ENCODE measurements around the gene DTNB.
A peak's percentile ranks its signal among the peaks of the same experiment; 100 is the strongest.

Gene DTNB

DNA sequence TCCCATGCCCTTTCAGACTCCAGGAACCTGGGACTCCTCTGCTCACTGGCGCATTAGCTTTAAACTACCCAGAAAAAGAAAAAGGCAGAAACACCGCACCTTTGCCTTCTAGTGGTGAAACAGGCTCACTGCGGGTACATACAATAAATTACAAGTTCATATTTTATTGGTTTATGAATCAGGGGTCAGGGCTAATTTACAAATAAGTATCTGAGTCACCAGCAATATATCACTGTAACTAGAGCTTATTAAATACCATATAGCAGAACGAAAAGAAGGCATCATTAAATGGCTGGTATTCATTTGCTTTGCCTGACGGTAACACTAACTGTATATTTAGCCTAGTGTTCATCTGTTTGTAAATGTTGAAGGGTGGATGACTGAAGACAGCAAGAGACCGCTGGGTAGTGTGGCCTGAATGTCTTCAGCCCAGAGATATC lies 26.9 kb upstream of the DTNB start:
- Histone ChIP-seq H3K4me3 (ENCODE audit: low read length) (no peak overlapping the region), H3K9ac (ENCODE audit: low read length) (no peak overlapping the region), H3K27me3 (replicated peaks; ENCODE audit: control insufficient read depth, insufficient read depth, low read length) (peaks cover 31% of the 10 kb centered on the region), H3K4me1 (ENCODE audit: control insufficient read depth, insufficient read depth, low read length) (no peaks in the 10 kb centered on the region), H3K9me3 (ENCODE audit: control insufficient read depth, low read length) (no peaks in the 10 kb centered on the region), H3K36me3 (ENCODE audit: control insufficient read depth, insufficient read depth, low read length, severe bottlenecking) (no peaks in the 10 kb centered on the region)
- peak; percentile 76 for DNase-seq (ENCODE audit: low read depth)

GRCh38 chr2:25699216-25699615 lies 25.8 kb upstream of the DTNB start:
- H3K9me3 ChIP-seq (ENCODE audit: control insufficient read depth, low read length), result no peaks in the 10 kb centered on the region
- H3K4me1 ChIP-seq (ENCODE audit: control insufficient read depth, insufficient read depth, low read length), result no peaks in the 10 kb centered on the region
- no peak overlapping the region for H3K9ac ChIP-seq (ENCODE audit: low read length)
- no peak overlapping the region for H3K4me3 ChIP-seq (ENCODE audit: low read length)
- no peaks in the 10 kb centered on the region for H3K36me3 ChIP-seq (ENCODE audit: control insufficient read depth, insufficient read depth, low read length, severe bottlenecking)
- H3K27me3 ChIP-seq (replicated peaks; ENCODE audit: control insufficient read depth, insufficient read depth, low read length), result peaks cover 31% of the 10 kb centered on the region
- DNase-seq (ENCODE audit: low read depth), result no peak

DNA sequence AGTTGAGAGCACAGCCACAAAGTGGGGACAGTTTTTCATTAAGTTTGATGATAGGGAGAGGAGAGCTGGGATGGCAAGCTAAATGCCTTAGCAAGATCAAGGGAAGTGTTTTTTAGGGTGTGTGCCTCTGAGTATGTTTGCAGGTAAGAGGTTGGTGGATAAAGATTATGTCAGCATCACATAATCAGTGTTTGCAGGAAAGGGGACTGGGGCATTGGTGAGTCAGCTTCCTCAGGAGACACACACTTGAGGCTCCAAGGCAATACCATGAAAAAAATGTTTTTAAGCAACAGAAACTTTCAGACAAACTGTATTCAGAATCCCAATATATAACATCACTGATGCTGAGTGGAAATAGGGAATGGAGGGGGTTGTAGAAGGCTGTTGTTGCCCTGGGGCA lies 25.4 kb upstream of the DTNB start:
- Histone ChIP-seq H3K36me3 (ENCODE audit: control insufficient read depth, insufficient read depth, low read length, severe bottlenecking) (no peaks in the 10 kb centered on the region), H3K27me3 (replicated peaks; ENCODE audit: control insufficient read depth, insufficient read depth, low read length) (peaks cover 31% of the 10 kb centered on the region), H3K9me3 (ENCODE audit: control insufficient read depth, low read length) (no peaks in the 10 kb centered on the region), H3K9ac (ENCODE audit: low read length) (no peak overlapping the region), H3K4me1 (ENCODE audit: control insufficient read depth, insufficient read depth, low read length) (no peaks in the 10 kb centered on the region), H3K4me3 (ENCODE audit: low read length) (no peak overlapping the region)
- DNase-seq (ENCODE audit: low read depth), result peak; percentile 19

DNA sequence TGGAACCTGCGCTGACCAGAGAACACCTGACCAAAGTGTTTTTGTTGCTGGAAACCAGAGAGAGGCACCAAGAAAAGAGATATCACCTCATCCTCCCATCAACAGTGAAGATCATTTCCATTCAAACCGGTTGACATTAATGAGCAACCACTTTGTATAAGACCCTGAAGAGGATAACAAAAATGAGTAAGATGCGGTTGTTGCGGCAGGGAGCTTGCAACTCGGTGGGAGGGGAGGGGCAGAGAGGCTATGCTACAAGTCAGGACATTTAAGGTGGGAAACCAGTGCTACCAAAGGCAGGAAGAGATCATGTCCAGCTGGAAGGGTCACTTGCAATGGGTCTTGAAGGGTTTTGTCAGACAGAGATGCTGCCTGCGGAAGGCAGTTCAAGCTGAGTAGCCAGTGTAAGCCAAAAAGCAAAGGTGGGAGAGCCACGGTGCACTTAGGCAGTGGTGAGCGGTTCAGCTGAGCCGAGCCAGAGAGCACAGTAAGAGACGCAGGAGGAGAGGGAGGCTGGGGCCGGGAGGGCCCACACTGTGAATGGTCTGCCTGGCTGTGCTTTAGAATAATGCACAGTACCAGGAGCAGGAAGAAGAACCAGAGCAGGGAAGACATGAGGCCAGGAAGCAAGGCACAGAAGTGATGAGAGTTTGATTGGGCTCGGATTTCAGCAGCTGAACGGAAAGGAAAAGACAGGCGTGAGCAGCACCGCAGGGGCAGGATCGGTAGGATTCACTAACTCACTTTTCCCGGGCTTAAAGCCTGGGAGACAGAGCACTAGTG lies 24.4 kb upstream of the DTNB start:
- peak; percentile 16 for DNase-seq (ENCODE audit: low read depth)
- Histone ChIP-seq H3K36me3 (ENCODE audit: control insufficient read depth, insufficient read depth, low read length, severe bottlenecking) (no peaks in the 10 kb centered on the region), H3K9me3 (ENCODE audit: control insufficient read depth, low read length) (no peaks in the 10 kb centered on the region), H3K4me1 (ENCODE audit: control insufficient read depth, insufficient read depth, low read length) (no peaks in the 10 kb centered on the region), H3K9ac (ENCODE audit: low read length) (no peak overlapping the region), H3K4me3 (ENCODE audit: low read length) (no peak overlapping the region), H3K27me3 (replicated peaks; ENCODE audit: control insufficient read depth, insufficient read depth, low read length) (peaks cover 31% of the 10 kb centered on the region)

DNA sequence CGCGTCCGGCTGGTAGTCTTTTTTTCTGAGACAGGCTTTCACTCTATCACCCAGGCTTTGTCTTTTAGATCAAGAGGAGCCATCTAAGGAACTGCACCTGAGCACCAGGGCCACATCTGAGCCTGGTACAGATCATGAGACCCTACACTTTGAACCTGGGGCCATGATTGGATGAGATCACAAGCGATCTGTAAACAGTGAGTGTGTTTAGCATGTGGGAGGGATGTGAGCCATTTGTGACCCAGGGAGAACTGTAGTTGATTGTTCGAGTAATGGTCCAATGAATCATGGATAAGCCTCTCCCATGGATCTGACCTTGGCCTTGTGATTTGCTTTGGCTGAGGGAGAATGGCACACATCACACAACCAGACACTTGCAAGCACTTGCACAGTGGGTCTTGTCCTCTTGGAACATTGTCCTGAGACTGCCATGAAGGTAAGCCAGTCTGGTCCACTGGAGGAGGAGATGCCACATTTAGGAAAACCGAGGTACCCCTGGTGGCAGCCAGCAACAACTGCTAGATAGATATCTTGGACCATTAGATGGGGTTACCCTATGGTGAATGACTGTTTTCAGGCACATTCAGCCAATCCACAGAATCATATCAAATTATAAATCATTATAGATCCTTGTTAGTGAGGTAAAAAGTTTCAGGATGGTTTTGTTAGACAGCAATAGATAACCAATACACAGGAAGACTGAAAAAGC lies 19.5 kb upstream of the DTNB start:
- Histone ChIP-seq H3K4me1 (ENCODE audit: control insufficient read depth, insufficient read depth, low read length) (no peaks in the 10 kb centered on the region), H3K9ac (ENCODE audit: low read length) (no peak overlapping the region), H3K36me3 (ENCODE audit: control insufficient read depth, insufficient read depth, low read length, severe bottlenecking) (no peaks in the 10 kb centered on the region), H3K27me3 (replicated peaks; ENCODE audit: control insufficient read depth, insufficient read depth, low read length) (peaks cover 12% of the 10 kb centered on the region), H3K4me3 (ENCODE audit: low read length) (no peak overlapping the region), H3K9me3 (ENCODE audit: control insufficient read depth, low read length) (no peaks in the 10 kb centered on the region)
- no peak for DNase-seq (ENCODE audit: low read depth)

DNA sequence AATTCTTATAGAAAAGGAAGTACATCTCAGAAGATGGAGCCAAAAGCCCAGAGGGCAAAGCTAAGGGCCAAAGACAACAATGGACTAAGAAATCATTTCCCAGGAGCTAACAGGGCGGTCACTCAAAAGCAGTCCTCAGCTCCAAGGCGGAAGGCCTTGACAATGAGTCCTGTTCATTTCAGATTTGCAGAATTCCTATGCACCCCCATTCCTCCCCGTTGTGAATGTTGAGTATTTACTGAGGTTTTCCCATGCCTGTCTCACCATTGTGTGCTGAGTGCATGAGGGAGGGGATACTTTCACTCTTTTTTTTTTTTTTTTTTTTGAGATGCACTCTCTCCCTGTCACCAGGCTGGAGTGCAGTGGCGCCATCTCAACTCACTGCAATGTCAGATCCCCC lies 18.8 kb upstream of the DTNB start:
- H3K9ac ChIP-seq (ENCODE audit: low read length), result no peak overlapping the region
- H3K27me3 ChIP-seq (replicated peaks; ENCODE audit: control insufficient read depth, insufficient read depth, low read length), result peaks cover 5% of the 10 kb centered on the region
- DNase-seq (ENCODE audit: low read depth), result peak; percentile 47
- no peaks in the 10 kb centered on the region for H3K9me3 ChIP-seq (ENCODE audit: control insufficient read depth, low read length)
- H3K4me1 ChIP-seq (ENCODE audit: control insufficient read depth, insufficient read depth, low read length), result no peaks in the 10 kb centered on the region
- H3K4me3 ChIP-seq (ENCODE audit: low read length), result no peak overlapping the region
- H3K36me3 ChIP-seq (ENCODE audit: control insufficient read depth, insufficient read depth, low read length, severe bottlenecking), result no peaks in the 10 kb centered on the region

DNA sequence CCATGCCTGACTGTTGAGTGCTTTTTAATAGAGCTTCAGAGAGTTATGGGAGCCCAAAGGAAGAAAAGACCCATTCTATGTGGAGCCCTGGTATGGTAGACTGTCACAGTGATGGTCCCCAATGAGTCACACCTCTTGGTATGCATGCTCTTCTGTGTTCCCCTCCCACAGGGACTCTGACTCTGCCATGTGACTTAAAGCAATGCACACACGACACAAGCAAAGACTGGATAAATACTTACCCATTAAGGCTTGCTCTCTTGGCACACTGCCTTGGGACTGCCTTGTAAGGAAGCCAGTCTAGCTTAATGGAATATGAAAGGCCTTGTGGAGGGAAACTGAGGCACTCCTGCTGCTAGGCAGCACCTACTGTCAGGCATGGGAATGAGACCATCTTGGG lies 16.7 kb upstream of the DTNB start:
- no peaks in the 10 kb centered on the region for H3K4me1 ChIP-seq (ENCODE audit: control insufficient read depth, insufficient read depth, low read length)
- H3K36me3 ChIP-seq (ENCODE audit: control insufficient read depth, insufficient read depth, low read length, severe bottlenecking), result no peaks in the 10 kb centered on the region
- H3K9me3 ChIP-seq (ENCODE audit: control insufficient read depth, low read length), result no peaks in the 10 kb centered on the region
- no peak overlapping the region for H3K9ac ChIP-seq (ENCODE audit: low read length)
- DNase-seq (ENCODE audit: low read depth), result peak; percentile 7
- H3K4me3 ChIP-seq (ENCODE audit: low read length), result no peak overlapping the region
- H3K27me3 ChIP-seq (replicated peaks; ENCODE audit: control insufficient read depth, insufficient read depth, low read length), result no peaks in the 10 kb centered on the region

GRCh38 chr2:25688236-25688635 lies 14.9 kb upstream of the DTNB start:
- DNase-seq (ENCODE audit: low read depth), result no peak
- Histone ChIP-seq H3K4me1 (ENCODE audit: control insufficient read depth, insufficient read depth, low read length) (no peaks in the 10 kb centered on the region), H3K36me3 (ENCODE audit: control insufficient read depth, insufficient read depth, low read length, severe bottlenecking) (no peaks in the 10 kb centered on the region), H3K9ac (ENCODE audit: low read length) (no peak overlapping the region), H3K9me3 (ENCODE audit: control insufficient read depth, low read length) (no peaks in the 10 kb centered on the region), H3K4me3 (ENCODE audit: low read length) (no peak overlapping the region), H3K27me3 (replicated peaks; ENCODE audit: control insufficient read depth, insufficient read depth, low read length) (no peaks in the 10 kb centered on the region)

DNA sequence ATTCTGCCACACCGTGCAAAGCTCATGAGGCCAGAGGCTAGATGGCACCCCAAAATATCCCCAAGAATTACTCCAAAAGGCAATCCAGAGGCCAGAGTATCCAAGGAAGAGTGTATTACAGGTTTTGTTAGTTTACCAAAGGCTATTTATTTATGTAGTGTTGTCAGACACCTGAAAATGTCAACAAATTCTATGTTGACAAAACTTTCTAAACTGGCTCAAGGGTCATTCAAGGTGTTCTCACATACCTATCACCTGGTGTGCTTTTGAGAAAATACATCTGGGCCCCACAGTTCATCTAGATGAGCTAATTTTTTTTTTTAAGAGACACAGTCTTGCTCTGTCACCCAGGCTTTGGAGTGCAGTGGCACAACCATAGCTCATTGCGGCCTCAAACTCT lies 12.4 kb upstream of the DTNB start:
- no peaks in the 10 kb centered on the region for H3K36me3 ChIP-seq (ENCODE audit: control insufficient read depth, insufficient read depth, low read length, severe bottlenecking)
- no peak overlapping the region for H3K9ac ChIP-seq (ENCODE audit: low read length)
- no peak overlapping the region for H3K4me3 ChIP-seq (ENCODE audit: low read length)
- no peaks in the 10 kb centered on the region for H3K9me3 ChIP-seq (ENCODE audit: control insufficient read depth, low read length)
- no peak for DNase-seq (ENCODE audit: low read depth)
- H3K4me1 ChIP-seq (ENCODE audit: control insufficient read depth, insufficient read depth, low read length), result no peaks in the 10 kb centered on the region
- no peaks in the 10 kb centered on the region for H3K27me3 ChIP-seq (replicated peaks; ENCODE audit: control insufficient read depth, insufficient read depth, low read length)

- no peaks in the 10 kb centered on the region for H3K36me3 ChIP-seq (ENCODE audit: control insufficient read depth, insufficient read depth, low read length, severe bottlenecking)
- no peaks in the 10 kb centered on the region for H3K9me3 ChIP-seq (ENCODE audit: control insufficient read depth, low read length)
- DNase-seq (ENCODE audit: low read depth), result no peak
- no peak overlapping the region for H3K9ac ChIP-seq (ENCODE audit: low read length)
- no peaks in the 10 kb centered on the region for H3K4me1 ChIP-seq (ENCODE audit: control insufficient read depth, insufficient read depth, low read length)
- H3K27me3 ChIP-seq (replicated peaks; ENCODE audit: control insufficient read depth, insufficient read depth, low read length), result no peaks in the 10 kb centered on the region
- no peak overlapping the region for H3K4me3 ChIP-seq (ENCODE audit: low read length)
Observed at GRCh38 chr2:25684577-25685473, 11.4 kb upstream of the DTNB start.

- no peaks in the 10 kb centered on the region for H3K36me3 ChIP-seq (ENCODE audit: control insufficient read depth, insufficient read depth, low read length, severe bottlenecking)
- no peaks in the 10 kb centered on the region for H3K27me3 ChIP-seq (replicated peaks; ENCODE audit: control insufficient read depth, insufficient read depth, low read length)
- H3K9ac ChIP-seq (ENCODE audit: low read length), result no peak overlapping the region
- H3K4me3 ChIP-seq (ENCODE audit: low read length), result no peak overlapping the region
- H3K4me1 ChIP-seq (ENCODE audit: control insufficient read depth, insufficient read depth, low read length), result no peaks in the 10 kb centered on the region
- no peaks in the 10 kb centered on the region for H3K9me3 ChIP-seq (ENCODE audit: control insufficient read depth, low read length)
- no peak for DNase-seq (ENCODE audit: low read depth)
Observed at GRCh38 chr2:25682082-25682481, 8.7 kb upstream of the DTNB start.

All from adipocyte (in vitro differentiated cells).